Calu3 (cell line): Measurements from ENCODE around the gene UBALD1. TPM values are rescaled to one million over a fixed set of nuclear protein-coding genes. Genes with fewer than 3 reads are reported as not detected.

Source experiments
- BruUV-seq: library from RNA; stranded (reverse); fragments of 400-500 nt; replicated peaks from 2 replicates; lab custom pipeline; 2021; lab: Mats Ljungman, UMichigan
- CTCF ChIA-PET: fragments of 300-600 bp; sonication (Branson Sonifier 250); formaldehyde crosslinking; loops from one replicate; lab custom pipeline; 2022; ENCODE audit warnings: antibody characterized with exemption; lab: Charles Lee
- DNase-seq: peaks from one replicate; pipeline ENCODE4 v3.0.0; 2022
- H3K27ac Mint-ChIP-seq: one replicate; pipeline ENCODE4 v1.8.0; 2022; ENCODE audit warnings: mixed read lengths; ENCODE audit not compliant: unreplicated experiment
- H3K27me3 Mint-ChIP-seq: one replicate; pipeline ENCODE4 v1.8.0; 2022; ENCODE audit warnings: mixed read lengths; ENCODE audit not compliant: unreplicated experiment
- H3K36me3 Mint-ChIP-seq: one replicate; pipeline ENCODE4 v1.8.0; 2022; ENCODE audit warnings: mild to moderate bottlenecking, moderate library complexity, mixed read lengths; ENCODE audit not compliant: insufficient read depth, unreplicated experiment
- H3K4me1 Mint-ChIP-seq: one replicate; pipeline ENCODE4 v1.8.0; 2022; ENCODE audit warnings: mild to moderate bottlenecking, low read depth, mixed read lengths; ENCODE audit not compliant: unreplicated experiment
- H3K4me3 Mint-ChIP-seq: one replicate; pipeline ENCODE4 v1.8.0; 2022; ENCODE audit warnings: mild to moderate bottlenecking, low read depth, moderate library complexity, mixed read lengths; ENCODE audit not compliant: unreplicated experiment
- H3K9me3 Mint-ChIP-seq: one replicate; pipeline ENCODE4 v1.8.0; 2022; ENCODE audit warnings: low read depth, mixed read lengths; ENCODE audit not compliant: unreplicated experiment
- CTCF ChIP-seq: fragments of 200-600 bp; IDR thresholded peaks from one replicate; pipeline ENCODE4 v1.8.0; 2022; ENCODE audit warnings: antibody characterized with exemption; ENCODE audit not compliant: unreplicated experiment
- intact Hi-C: fragments of 100-400 bp; cut with micrococcal nuclease; formaldehyde crosslinking; loops from one replicate; pipeline ENCODE4 v1.10.0; 2022; ENCODE audit not compliant: unreplicated experiment
- total RNA-seq: library from RNA; stranded (reverse); gene quantifications from 2 replicates; pipeline ENCODE4 v1.2.3, GENCODE V29; 2022

Gene UBALD1
- total RNA-seq, 1 experiment from 2014 or later = 54.4 TPM

- H3K27ac Mint-ChIP-seq = peak overlapping the region; percentile 70
Observed at GRCh38 chr16:4612474-4612931, 2.2 kb downstream of the UBALD1 start.

GRCh38 chr16:4611337-4612021, 3.2 kb downstream of the UBALD1 start:
- no peak for TF ChIP-seq CTCF
- peaks cover 81% of the 10 kb centered on the region for H3K36me3 Mint-ChIP-seq
- no peaks in the 10 kb centered on the region for H3K27me3 Mint-ChIP-seq
- peaks cover 20% of the 10 kb centered on the region for H3K4me1 Mint-ChIP-seq
- no peak for DNase-seq
- no TSS peak for BruUV-seq
- intact Hi-C loops = no loop called here
- CTCF ChIA-PET = interaction anchor here (0.7 kb wide), 1 partner anchor 432 kb away, joined by 3 read pairs; no protein-coding TSS in a partner anchor
- no peaks in the 10 kb centered on the region for H3K9me3 Mint-ChIP-seq
- H3K27ac Mint-ChIP-seq = peak overlapping the region; percentile 21
- no peak overlapping the region for H3K4me3 Mint-ChIP-seq

More at GRCh38 chr16:4612474-4612931, 2.2 kb downstream of the UBALD1 start:
- Mint-ChIP-seq H3K36me3 (peaks cover 76% of the 10 kb centered on the region), H3K27me3 (no peaks in the 10 kb centered on the region), H3K9me3 (no peaks in the 10 kb centered on the region), H3K4me3 (peak overlapping the region; percentile 83), H3K4me1 (peaks cover 24% of the 10 kb centered on the region)
- CTCF ChIA-PET = interaction anchor here (0.7 to 1.1 kb wide), 2 partner anchors 27 to 433 kb away, joined by 3 read pairs; no protein-coding TSS in a partner anchor
- BruUV-seq = no TSS peak
- no peak for DNase-seq
- intact Hi-C loops = no loop called here
- TF ChIP-seq CTCF = no peak

- TF ChIP-seq CTCF = no peak
- Mint-ChIP-seq H3K36me3 (peaks cover 80% of the 10 kb centered on the region), H3K4me1 (peaks cover 10% of the 10 kb centered on the region), H3K27ac (no peak overlapping the region), H3K4me3 (no peak overlapping the region), H3K27me3 (no peaks in the 10 kb centered on the region), H3K9me3 (no peaks in the 10 kb centered on the region)
- CTCF ChIA-PET = interaction anchor here (0.5 kb wide), 1 partner anchor 326 kb away, joined by 3 read pairs; no protein-coding TSS in a partner anchor
- no peak for DNase-seq
- intact Hi-C loops = no loop called here
- no TSS peak for BruUV-seq
Observed at GRCh38 chr16:4610011-4611005, 4.4 kb downstream of the UBALD1 start.
